Uterus (tissue), 2 donors: ENCODE data around the gene OR2K2.

Experiments used
- CTCF ChIP-seq, 4 experiments: fragments of 200-600 bp in 2 of 4; fragments of 450-650 bp in 2 of 4; sonication (generic) in 2 of 4; IDR thresholded peaks; one replicate each; pipeline ENCODE4 v1.5.1; 2016 to 2019; ENCODE audit warnings: antibody characterized with exemption in 4 of 4, mild to moderate bottlenecking in 2 of 4, moderate library complexity in 1 of 4
- POLR2A ChIP-seq, 2 donors: fragments of 450-650 bp; IDR thresholded peaks; one replicate each; pipeline ENCODE4 v1.6.1; 2016; ENCODE audit warnings: antibody characterized with exemption in 2 of 2, mild to moderate bottlenecking in 1 of 2, moderate library complexity in 1 of 2

- TF ChIP-seq CTCF (IDR thresholded peaks at IDR 0.05) (no peak), POLR2A (IDR thresholded peaks at IDR 0.05) (no peak)
Observed at GRCh38 chr9:111330124-111330523, at the start of gene OR2K2.
